DND-41 (cell line): ENCODE measurements around the gene PRDM15.

Experiments used
- EZH2 ChIP-seq: IDR thresholded peaks from 3 replicates; pipeline ENCODE4 v1.6.1; 2012; ENCODE audit warnings: borderline replicate concordance, low read depth, mild to moderate bottlenecking, moderate library complexity, low read length, inconsistent platforms; ENCODE audit not compliant: severe bottlenecking
- TF ChIP-seq, protein P1 (sequence below): IDR thresholded peaks from 2 replicates; pipeline ENCODE4 v1.5.1; 2012; ENCODE audit warnings: borderline replicate concordance, low read length, moderate library complexity, mild to moderate bottlenecking; ENCODE audit not compliant: poor library complexity, severe bottlenecking; ENCODE audit errors: extremely low read depth

DNA sequence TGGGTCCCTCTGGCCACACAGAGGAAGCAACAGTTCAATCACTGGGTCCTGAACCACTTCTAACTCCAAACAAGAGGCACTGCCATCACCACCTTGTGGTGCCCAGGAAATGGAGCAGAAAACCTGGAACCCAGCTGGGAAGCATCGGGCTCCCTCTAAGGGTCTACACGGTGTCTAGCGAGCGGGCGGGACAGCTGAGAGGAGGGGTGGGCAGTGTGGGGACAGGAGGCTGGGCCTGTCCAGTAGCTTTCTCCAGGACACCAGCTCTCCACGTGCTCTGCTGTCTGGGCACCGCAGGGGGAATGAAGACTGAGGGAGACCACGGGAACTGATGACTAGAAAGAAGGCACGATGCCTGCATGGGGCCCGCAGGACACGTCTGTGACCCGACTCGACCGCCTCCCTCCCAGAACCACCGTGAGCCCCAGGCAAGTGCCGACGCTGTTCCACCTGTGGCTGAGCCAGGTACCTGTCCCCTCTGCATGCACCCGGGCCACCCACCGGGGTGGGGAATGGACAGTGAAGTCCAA lies 5.4 kb upstream of the PRDM15 start:
- no peak for TF ChIP-seq EZH2
- TF ChIP-seq, protein P1, sequence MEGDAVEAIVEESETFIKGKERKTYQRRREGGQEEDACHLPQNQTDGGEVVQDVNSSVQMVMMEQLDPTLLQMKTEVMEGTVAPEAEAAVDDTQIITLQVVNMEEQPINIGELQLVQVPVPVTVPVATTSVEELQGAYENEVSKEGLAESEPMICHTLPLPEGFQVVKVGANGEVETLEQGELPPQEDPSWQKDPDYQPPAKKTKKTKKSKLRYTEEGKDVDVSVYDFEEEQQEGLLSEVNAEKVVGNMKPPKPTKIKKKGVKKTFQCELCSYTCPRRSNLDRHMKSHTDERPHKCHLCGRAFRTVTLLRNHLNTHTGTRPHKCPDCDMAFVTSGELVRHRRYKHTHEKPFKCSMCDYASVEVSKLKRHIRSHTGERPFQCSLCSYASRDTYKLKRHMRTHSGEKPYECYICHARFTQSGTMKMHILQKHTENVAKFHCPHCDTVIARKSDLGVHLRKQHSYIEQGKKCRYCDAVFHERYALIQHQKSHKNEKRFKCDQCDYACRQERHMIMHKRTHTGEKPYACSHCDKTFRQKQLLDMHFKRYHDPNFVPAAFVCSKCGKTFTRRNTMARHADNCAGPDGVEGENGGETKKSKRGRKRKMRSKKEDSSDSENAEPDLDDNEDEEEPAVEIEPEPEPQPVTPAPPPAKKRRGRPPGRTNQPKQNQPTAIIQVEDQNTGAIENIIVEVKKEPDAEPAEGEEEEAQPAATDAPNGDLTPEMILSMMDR: no peak
